Testis (tissue), 3 donors: ENCODE data around the gene DNAJC18. TPM values are rescaled to one million over a fixed set of nuclear protein-coding genes. Genes with fewer than 3 reads are reported as not detected.

Experiments used
- DNase-seq: peaks from one replicate; pipeline ENCODE4 v3.0.0-alpha.2; 2019
- H3K27ac ChIP-seq, 2 donors: fragments of 200-600 bp; sonication (generic); one replicate each; pipeline ENCODE4 v1.5.1; 2019
- H3K27me3 ChIP-seq: fragments of 200-600 bp; sonication (generic); one replicate; pipeline ENCODE4 v1.5.1; 2019
- H3K36me3 ChIP-seq: fragments of 200-600 bp; sonication (generic); one replicate; pipeline ENCODE4 v1.5.1; 2017; ENCODE audit warnings: low read depth; ENCODE audit errors: missing control alignments
- H3K4me1 ChIP-seq: fragments of 200-600 bp; sonication (generic); one replicate; pipeline ENCODE4 v1.5.1; 2019
- H3K4me3 ChIP-seq, 2 donors: fragments of 200-600 bp; sonication (generic); one replicate each; pipeline ENCODE4 v1.5.1; 2017 to 2019
- H3K9me3 ChIP-seq: fragments of 200-600 bp; sonication (generic); one replicate; pipeline ENCODE4 v1.5.1; 2017
- CTCF ChIP-seq, 3 experiments: fragments of 450-650 bp in 2 of 3; fragments of 200-600 bp in 1 of 3; sonication (generic) in 1 of 3; IDR thresholded peaks; one replicate each; pipeline ENCODE4 v1.5.1; 2016 to 2019; ENCODE audit warnings: antibody characterized with exemption in 3 of 3, mild to moderate bottlenecking in 2 of 3, moderate library complexity in 1 of 3
- POLR2A ChIP-seq: fragments of 450-650 bp; IDR thresholded peaks from one replicate; pipeline ENCODE4 v1.6.1; 2017; ENCODE audit warnings: antibody characterized with exemption, mild to moderate bottlenecking, moderate library complexity
- WGBS, 2 donors: methylation state at CpG; one replicate each; pipeline ENCODE4 v1.1.5; 2018; 5-methylcytosine and 5-hydroxymethylcytosine counted together
- intact Hi-C: fragments of 100-400 bp; cut with DNase I; formaldehyde crosslinking; loops from one replicate; pipeline ENCODE4 v1.15.1; 2023; ENCODE audit warnings: low total_unique reads
- polyA plus RNA-seq: library from polyadenylated mRNA; stranded (reverse); fragments of 350-450 nt; fragmentation: Illumina TruSeq; extraction: RNeasy Lipid Tissue Mini Kit (QIAGEN cat#74804); gene quantifications from one replicate; pipeline ENCODE4 v1.2.3, GENCODE V29; 2014; ENCODE audit warnings: low read depth, low replicate concordance; ENCODE audit not compliant: insufficient read depth
- small RNA-seq, 2 donors: library from RNA; depleted of rRNA; stranded (forward); fragments of <200 nt; gene quantifications; one replicate each; pipeline ENCODE3, GENCODE V24; 2016
- total RNA-seq, 2 donors: library from RNA; depleted of rRNA; stranded (reverse); fragments of >200 nt; gene quantifications; one replicate each; pipeline ENCODE4 v1.2.3, GENCODE V29; 2016

Gene DNAJC18
- total and polyA plus RNA-seq, 3 donors from 2014 or later: 45.0 to 283 (median 98.3) TPM

GRCh38 chr5:139361835-139362429 lies 77.4 kb downstream of the DNAJC18 start:
- Histone ChIP-seq H3K4me1 (no peaks in the 10 kb centered on the region), H3K27me3 (no peaks in the 10 kb centered on the region), H3K36me3 (no peaks in the 10 kb centered on the region), H3K9me3 (no peaks in the 10 kb centered on the region), H3K27ac (no peak overlapping the region), H3K4me3 (no peak overlapping the region)
- TF ChIP-seq CTCF (IDR thresholded peaks at IDR 0.05): no peak
- no peak for TF ChIP-seq POLR2A
- WGBS, 2 donors: 84 to 90% methylated on average over 6 of the region's 6 CpGs
- intact Hi-C loops: no loop called here
- DNase-seq: no peak

GRCh38 chr5:139360384-139360783 lies 78.9 kb downstream of the DNAJC18 start:
- no peaks in the 10 kb centered on the region for H3K36me3 ChIP-seq
- H3K27ac ChIP-seq: no peak overlapping the region
- TF ChIP-seq POLR2A (no peak), CTCF (IDR thresholded peaks at IDR 0.05) (no peak)
- intact Hi-C loops: no loop called here
- H3K4me1 ChIP-seq: no peaks in the 10 kb centered on the region
- H3K9me3 ChIP-seq: no peaks in the 10 kb centered on the region
- no peak for DNase-seq
- WGBS, 2 donors: 83 to 94% methylated on average over 4 of the region's 4 CpGs
- H3K27me3 ChIP-seq: no peaks in the 10 kb centered on the region
- H3K4me3 ChIP-seq: no peak overlapping the region

Small RNAs within 50 kb of the gene (small RNA-seq; reads per million reads assigned to genes)
- gene RNU5B-4P: 0 reads per million in 2 donors

Other genes with a start within 250 kb of the DNAJC18 start
- gene SIL1, start 241.2 kb downstream of the DNAJC18 start, total RNA-seq: 10 to 100 TPM; 86.5 to 98.2 TPM
- 116 TPM for gene SIL1, start 241.2 kb downstream of the DNAJC18 start, polyA plus RNA-seq
- gene MATR3, start 145.8 kb downstream of the DNAJC18 start, total RNA-seq: 100 to 1,000 TPM; 243 to 248 TPM
- 174 TPM for gene MATR3, start 145.8 kb downstream of the DNAJC18 start, polyA plus RNA-seq
- 100 to 1,000 TPM; 142 to 150 TPM for gene PAIP2, start 97.7 kb downstream of the DNAJC18 start, total RNA-seq
- 297 TPM for gene PAIP2, start 97.7 kb downstream of the DNAJC18 start, polyA plus RNA-seq
- not detected for gene SLC23A1, start 56.2 kb downstream of the DNAJC18 start, total RNA-seq
- gene SLC23A1, start 56.2 kb downstream of the DNAJC18 start, polyA plus RNA-seq: 0.34 TPM
- under 1 TPM; 0.31 to 0.94 TPM for gene MZB1, start 49.6 kb downstream of the DNAJC18 start, total RNA-seq
- gene MZB1, start 49.6 kb downstream of the DNAJC18 start, polyA plus RNA-seq: 6.0 TPM
- 1 to 10 TPM; 2.7 to 3.6 TPM for gene PROB1, start 44.4 kb downstream of the DNAJC18 start, total RNA-seq
- 1.5 TPM for gene PROB1, start 44.4 kb downstream of the DNAJC18 start, polyA plus RNA-seq
- gene SPATA24, start 35.4 kb downstream of the DNAJC18 start, total RNA-seq: 10 to 100 TPM; 45.2 to 94.6 TPM
- gene SPATA24, start 35.4 kb downstream of the DNAJC18 start, polyA plus RNA-seq: 185 TPM
- gene ECSCR, start 23.2 kb upstream of the DNAJC18 start, total RNA-seq: 1 to 10 TPM; 1.8 to 2.4 TPM
- gene ECSCR, start 23.2 kb upstream of the DNAJC18 start, polyA plus RNA-seq: 13.9 TPM
- gene SMIM33, start 31.5 kb upstream of the DNAJC18 start, total RNA-seq: under 1 TPM in 1 of 2 donors, not detected in 1; 0.16 TPM
- not detected for gene SMIM33, start 31.5 kb upstream of the DNAJC18 start, polyA plus RNA-seq
- 10 to 100 TPM; 14.2 to 18.6 TPM for gene STING1, start 43.2 kb upstream of the DNAJC18 start, total RNA-seq
- 22.4 TPM for gene STING1, start 43.2 kb upstream of the DNAJC18 start, polyA plus RNA-seq
- 100 to 1,000 TPM; 102 to 116 TPM for gene UBE2D2, start 121.8 kb upstream of the DNAJC18 start, total RNA-seq
- gene UBE2D2, start 121.8 kb upstream of the DNAJC18 start, polyA plus RNA-seq: 386 TPM
- 10 to 100 TPM; 71.1 to 78.3 TPM for gene CXXC5, start 208.8 kb upstream of the DNAJC18 start, total RNA-seq
- 94.7 TPM for gene CXXC5, start 208.8 kb upstream of the DNAJC18 start, polyA plus RNA-seq